Activated naive CD8-positive, alpha-beta T cell treated with anti-CD3 and anti-CD28 coated beads, Interleukin-2, amount 10 ng/mL, durations not matched to agents 7 days and 5 days (primary cell): ENCODE results near the gene CELF1. TPM values are rescaled to one million over a fixed set of nuclear protein-coding genes. Genes with fewer than 3 reads are reported as not detected.

Experiments used
- total RNA-seq, 2 experiments: library from RNA; stranded (reverse); gene quantifications; one replicate each; pipeline ENCODE4 v1.2.3, GENCODE V29; 2021

CELF1 gene
- total RNA-seq, 2 experiments from 2014 or later = 102 to 113 TPM

Other genes starting within 250 kb of the CELF1 start
- under 1 TPM in 1 of 2 experiments, not detected in 1; 0.11 TPM for gene MYBPC3, start 200.4 kb downstream of the CELF1 start, total RNA-seq
- gene SPI1, start 174.6 kb downstream of the CELF1 start, total RNA-seq = 1 to 10 TPM; 2.9 to 3.5 TPM
- gene SLC39A13, start 144.5 kb downstream of the CELF1 start, total RNA-seq = 10 to 100 TPM; 33.1 to 38.2 TPM
- 100 to 1,000 TPM; 113 to 115 TPM for gene PSMC3, start 126.7 kb downstream of the CELF1 start, total RNA-seq
- under 1 TPM; 0.42 to 0.91 TPM for gene RAPSN, start 104.0 kb downstream of the CELF1 start, total RNA-seq
- gene PTPMT1, start 12.5 kb upstream of the CELF1 start, total RNA-seq = 10 to 100 TPM; 37.9 to 39.3 TPM
- gene KBTBD4, start 25.8 kb upstream of the CELF1 start, total RNA-seq = 10 to 100 TPM; 18.8 to 19.0 TPM
- 100 to 1,000 TPM; 105 to 108 TPM for gene NDUFS3, start 25.9 kb upstream of the CELF1 start, total RNA-seq
- not detected for gene FAM180B, start 33.5 kb upstream of the CELF1 start, total RNA-seq
- under 1 TPM; 0.43 to 0.47 TPM for gene C1QTNF4, start 41.3 kb upstream of the CELF1 start, total RNA-seq
- gene MTCH2, start 89.4 kb upstream of the CELF1 start, total RNA-seq = 10 to 100 TPM; 61.4 to 66.8 TPM
- gene AGBL2, start 162.2 kb upstream of the CELF1 start, total RNA-seq = 1 to 10 TPM; 7.7 to 8.3 TPM
- 100 to 1,000 TPM; 201 to 213 TPM for gene FNBP4, start 214.2 kb upstream of the CELF1 start, total RNA-seq